Lung (tissue), 12 donors: ENCODE data around the gene FSD1L. TPM values are rescaled to one million over a fixed set of nuclear protein-coding genes. Genes with fewer than 3 reads are reported as not detected.

ENCODE experiments used
- ATAC-seq: fragments of 200-7000 bp; cut with Tn5 transposase; one replicate; pipeline ENCODE4 v1.9.1; 2020; ENCODE audit warnings: moderate number of reproducible peaks; ENCODE audit not compliant: insufficient read depth, low FRiP score
- DNase-seq, 3 donors: peaks; one replicate each; pipeline ENCODE4 v3.0.0-alpha.2; 2013 to 2017
- H3K27ac ChIP-seq, 2 donors: one replicate each; pipeline ENCODE4 v1.5.1; 2013; ENCODE audit warnings: mild to moderate bottlenecking in 2 of 2, moderate library complexity in 2 of 2, control low read depth in 1 of 2, inconsistent platforms in 1 of 2, low read depth in 1 of 2, low read length in 1 of 2
- H3K27me3 ChIP-seq, 3 donors: one replicate each; pipeline ENCODE4 v1.5.1; 2013; ENCODE audit warnings: low read length in 2 of 3; ENCODE audit not compliant: control insufficient read depth in 3 of 3, insufficient read depth in 3 of 3
- H3K36me3 ChIP-seq, 4 donors: one replicate each; pipeline ENCODE4 v1.5.1; 2013; ENCODE audit warnings: low read length in 4 of 4, mild to moderate bottlenecking in 1 of 4, moderate library complexity in 1 of 4; ENCODE audit not compliant: control insufficient read depth in 4 of 4, insufficient read depth in 4 of 4
- H3K4me1 ChIP-seq, 5 donors: one replicate each; pipeline ENCODE4 v1.5.1; 2013; ENCODE audit warnings: low read length in 5 of 5, mild to moderate bottlenecking in 2 of 5, moderate library complexity in 1 of 5; ENCODE audit not compliant: control insufficient read depth in 5 of 5, insufficient read depth in 5 of 5
- H3K4me3 ChIP-seq: one replicate; pipeline ENCODE4 v1.5.1; 2013; ENCODE audit warnings: mild to moderate bottlenecking, control low read depth, moderate library complexity
- H3K9ac ChIP-seq, 2 donors: one replicate each; pipeline ENCODE4 v1.5.1; 2013; ENCODE audit warnings: low read length in 2 of 2, control low read depth in 1 of 2; ENCODE audit not compliant: insufficient read depth in 1 of 2
- H3K9me3 ChIP-seq, 4 donors: one replicate each; pipeline ENCODE4 v1.5.1; 2013; ENCODE audit warnings: low read length in 3 of 4, mild to moderate bottlenecking in 1 of 4, moderate library complexity in 1 of 4; ENCODE audit not compliant: control insufficient read depth in 4 of 4, insufficient read depth in 3 of 4
- WGBS, 2 donors: extraction: QIAGEN DNeasy Blood & Tissue Kit; methylation state at CpG; one replicate each; pipeline ENCODE4 v1.1.7; 2013; 5-methylcytosine and 5-hydroxymethylcytosine counted together
- polyA plus RNA-seq, 2 donors: library from polyadenylated mRNA; stranded (reverse); fragments of 200-250 nt; gene quantifications; one replicate each; pipeline ENCODE4 v1.2.1, GENCODE V29; 2013
- total RNA-seq, 2 donors: library from RNA; depleted of rRNA in 1 of 2; stranded (reverse); fragments of >200 nt in 1 of 2; gene quantifications; one replicate each; pipeline ENCODE4 v1.2.1, GENCODE V29; 2014 to 2021
- TF ChIP-seq, protein P1 (sequence below): IDR thresholded peaks from 2 replicates; pipeline ENCODE4 v1.5.1; 2012; ENCODE audit warnings: mild to moderate bottlenecking; ENCODE audit errors: control extremely low read depth, extremely low read depth
- donor health status: control.
- donor health status: control.
- donor health status: Bipolar disorder and iron deficiency.
- donor health status: healthy.
- donor health status: DM: yes; HTN: yes; CAD: no.

FSD1L gene
- total and polyA plus RNA-seq, 4 donors: 2.5 to 18.8 (median 5.7) TPM

DNA sequence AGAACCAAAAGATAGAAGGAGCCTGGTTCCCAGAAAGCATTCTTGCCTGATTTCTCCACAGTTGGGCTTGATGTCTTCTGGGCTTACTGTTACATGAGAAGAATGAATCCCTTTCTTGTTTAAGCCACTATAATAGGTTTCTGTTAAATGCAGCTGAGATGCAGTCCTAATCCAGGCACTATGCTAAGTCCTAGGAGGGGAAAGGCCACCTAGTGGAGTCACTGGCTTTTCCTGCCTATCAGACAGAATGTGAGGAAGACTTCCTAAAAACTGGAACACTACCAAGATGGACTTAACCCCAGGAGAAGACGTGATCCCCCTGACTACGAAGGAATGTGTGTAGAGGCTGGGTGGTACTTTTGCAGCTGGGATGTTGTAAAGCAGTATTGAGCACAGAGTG lies 34.3 kb upstream of the FSD1L start:
- Histone ChIP-seq H3K27ac (peak overlapping the region in 1 of 2 donors; percentile 9), H3K9me3 (peaks cover 0 to 14% (median 1%) of the 10 kb centered on the region in 4 donors), H3K27me3 (no peaks in the 10 kb centered on the region), H3K36me3 (no peaks in the 10 kb centered on the region), H3K4me1 (peaks cover 0 to 16% (median 0%) of the 10 kb centered on the region in 5 donors), H3K9ac (no peak overlapping the region), H3K4me3 (no peak overlapping the region)
- DNase-seq: peak in 2 of 3 donors; percentile 46 to 60
- 39 to 70% methylated on average over 2 of the region's 2 CpGs for WGBS, 2 donors
- no peak for ATAC-seq
- TF ChIP-seq, protein P1, sequence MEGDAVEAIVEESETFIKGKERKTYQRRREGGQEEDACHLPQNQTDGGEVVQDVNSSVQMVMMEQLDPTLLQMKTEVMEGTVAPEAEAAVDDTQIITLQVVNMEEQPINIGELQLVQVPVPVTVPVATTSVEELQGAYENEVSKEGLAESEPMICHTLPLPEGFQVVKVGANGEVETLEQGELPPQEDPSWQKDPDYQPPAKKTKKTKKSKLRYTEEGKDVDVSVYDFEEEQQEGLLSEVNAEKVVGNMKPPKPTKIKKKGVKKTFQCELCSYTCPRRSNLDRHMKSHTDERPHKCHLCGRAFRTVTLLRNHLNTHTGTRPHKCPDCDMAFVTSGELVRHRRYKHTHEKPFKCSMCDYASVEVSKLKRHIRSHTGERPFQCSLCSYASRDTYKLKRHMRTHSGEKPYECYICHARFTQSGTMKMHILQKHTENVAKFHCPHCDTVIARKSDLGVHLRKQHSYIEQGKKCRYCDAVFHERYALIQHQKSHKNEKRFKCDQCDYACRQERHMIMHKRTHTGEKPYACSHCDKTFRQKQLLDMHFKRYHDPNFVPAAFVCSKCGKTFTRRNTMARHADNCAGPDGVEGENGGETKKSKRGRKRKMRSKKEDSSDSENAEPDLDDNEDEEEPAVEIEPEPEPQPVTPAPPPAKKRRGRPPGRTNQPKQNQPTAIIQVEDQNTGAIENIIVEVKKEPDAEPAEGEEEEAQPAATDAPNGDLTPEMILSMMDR: no peak

DNA sequence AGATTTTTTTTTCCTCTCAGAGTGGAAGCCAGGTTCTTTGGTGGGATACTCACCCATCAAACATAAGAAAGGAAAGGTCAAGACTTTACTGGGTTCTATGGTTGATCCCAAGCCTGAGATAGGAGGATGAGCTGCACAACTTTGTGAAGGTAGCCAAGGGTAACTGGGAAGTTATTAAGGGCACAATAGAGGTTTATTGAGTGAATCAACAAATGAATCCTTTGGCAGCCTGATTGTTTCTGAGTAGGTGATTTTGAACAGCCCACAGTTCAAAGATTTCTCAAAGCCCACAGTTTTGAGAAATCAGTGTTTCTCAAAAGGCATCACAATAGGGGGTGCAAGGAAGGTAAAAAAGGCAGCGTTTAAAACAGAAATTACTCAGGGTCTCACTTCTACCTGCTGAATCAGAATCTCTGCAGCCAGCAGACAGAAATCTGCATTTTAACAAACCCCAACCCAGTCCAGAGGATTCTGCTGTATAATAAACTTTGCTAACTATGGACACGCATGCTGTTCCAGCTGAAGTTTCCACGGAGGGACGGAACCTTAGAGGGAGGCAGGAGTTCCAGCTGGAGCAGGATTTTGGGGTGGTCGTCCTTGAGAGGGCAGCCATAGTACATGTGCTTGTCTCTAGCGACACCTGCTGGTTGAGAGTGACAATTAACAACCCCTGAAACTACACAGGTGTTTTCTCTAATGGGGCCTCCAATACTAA lies 32.7 kb upstream of the FSD1L start:
- H3K9ac ChIP-seq: no peak overlapping the region
- H3K36me3 ChIP-seq: no peaks in the 10 kb centered on the region
- H3K9me3 ChIP-seq: peaks cover 0 to 14% (median 1%) of the 10 kb centered on the region in 4 donors
- no peak overlapping the region for H3K4me3 ChIP-seq
- no peaks in the 10 kb centered on the region for H3K27me3 ChIP-seq
- H3K4me1 ChIP-seq: peaks cover 0 to 22% (median 4%) of the 10 kb centered on the region in 5 donors
- DNase-seq: peak; percentile 78 to 87 (median 79)
- WGBS, 2 donors: 7 to 8% methylated on average over 6 of the region's 6 CpGs
- TF ChIP-seq, protein P1: peak; percentile 81
- no peak overlapping the region for H3K27ac ChIP-seq
- no peak for ATAC-seq

DNA sequence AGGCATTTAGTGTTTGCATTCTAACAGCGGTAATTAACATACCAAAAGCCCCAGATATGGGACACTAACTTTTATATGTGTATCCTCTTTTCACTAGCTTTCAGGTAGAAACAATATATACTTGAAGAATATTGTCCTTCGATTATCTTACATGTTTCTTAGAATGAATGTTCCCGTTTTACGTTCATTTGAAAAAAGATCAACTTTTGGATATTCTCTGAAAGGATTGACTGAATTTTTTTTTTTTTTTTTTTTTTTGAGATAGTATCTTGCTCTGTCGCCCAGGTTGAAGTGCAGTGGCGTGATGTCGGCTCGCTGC lies 32.2 kb upstream of the FSD1L start:
- H3K36me3 ChIP-seq: no peaks in the 10 kb centered on the region
- peaks cover 0 to 22% (median 4%) of the 10 kb centered on the region in 5 donors for H3K4me1 ChIP-seq
- no peak overlapping the region for H3K4me3 ChIP-seq
- TF ChIP-seq, protein P1: no peak
- H3K9me3 ChIP-seq: peaks cover 0 to 9% (median 1%) of the 10 kb centered on the region in 4 donors
- H3K27me3 ChIP-seq: no peaks in the 10 kb centered on the region
- ATAC-seq (no peak), DNase-seq (no peak)
- H3K27ac ChIP-seq: no peak overlapping the region
- H3K9ac ChIP-seq: no peak overlapping the region
- WGBS, 2 donors: 80 to 84% methylated on average over 8 of the region's 8 CpGs

DNA sequence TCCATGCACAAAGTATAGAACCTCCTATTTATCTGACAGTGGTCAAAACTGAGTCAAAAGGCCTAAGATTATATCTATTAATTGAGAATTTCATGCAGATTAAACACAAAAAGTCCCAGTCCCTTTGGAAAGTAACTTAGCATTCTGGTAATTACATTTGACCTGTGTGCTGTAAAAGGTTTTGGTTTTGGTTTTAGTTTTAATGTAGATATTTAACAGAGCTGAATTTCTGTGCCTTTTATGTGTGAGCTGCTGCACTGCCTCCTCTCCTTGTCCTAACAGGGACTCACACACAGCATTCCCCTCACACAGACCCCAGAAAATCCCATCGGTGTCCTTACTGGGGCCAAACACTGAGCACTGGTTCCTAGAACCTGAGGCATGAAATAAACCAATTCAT lies 31.0 kb upstream of the FSD1L start:
- H3K9ac ChIP-seq: no peak overlapping the region
- H3K4me3 ChIP-seq: no peak overlapping the region
- H3K9me3 ChIP-seq: no peaks in the 10 kb centered on the region
- no peak overlapping the region for H3K27ac ChIP-seq
- ATAC-seq (no peak), DNase-seq (no peak)
- WGBS, 2 donors: 93 to 100% methylated on average over 1 of the region's 1 CpG
- TF ChIP-seq, protein P1: no peak
- no peaks in the 10 kb centered on the region for H3K36me3 ChIP-seq
- no peaks in the 10 kb centered on the region for H3K27me3 ChIP-seq
- H3K4me1 ChIP-seq: peaks cover 0 to 22% (median 4%) of the 10 kb centered on the region in 5 donors
